Hepatocyte (in vitro differentiated cells): ENCODE data around the gene FAM120B.

ENCODE experiments used
- CTCF ChIP-seq: fragments of 200-600 bp; sonication (generic); IDR thresholded peaks from 2 replicates; pipeline ENCODE4 v1.5.1; 2016; ENCODE audit warnings: antibody characterized with exemption, mild to moderate bottlenecking; ENCODE audit not compliant: poor library complexity
- EZH2phosphoT487 ChIP-seq: fragments of 200-600 bp; sonication (generic); IDR thresholded peaks from one replicate; pipeline ENCODE4 v1.6.1; 2018; ENCODE audit warnings: antibody characterized with exemption, mild to moderate bottlenecking, low read depth, moderate library complexity; ENCODE audit not compliant: unreplicated experiment, severe bottlenecking

GRCh38 chr6:170371588-170371987, 65.0 kb downstream of the FAM120B start:
- no peak for TF ChIP-seq CTCF
- TF ChIP-seq EZH2phosphoT487, result no peak
